Osteoblast (primary cell): ENCODE data around the gene OCA2. TPM values are rescaled to one million over a fixed set of nuclear protein-coding genes. Genes with fewer than 3 reads are reported as not detected.

Experiments
- DNase-seq: peaks from one replicate; pipeline ENCODE4 v3.0.0; 2011; ENCODE audit warnings: low spot score, mixed read lengths; ENCODE audit not compliant: insufficient read length; ENCODE audit errors: missing footprints
- H2AFZ ChIP-seq: 2 replicates; pipeline ENCODE4 v1.6.0; 2011; ENCODE audit warnings: mild to moderate bottlenecking, low read length
- H3K27ac ChIP-seq: 2 replicates; pipeline ENCODE4 v1.5.1; 2011; ENCODE audit warnings: mild to moderate bottlenecking, low read depth, low read length, moderate library complexity
- H3K27me3 ChIP-seq: 2 replicates; pipeline ENCODE4 v1.6.0; 2012; ENCODE audit warnings: mild to moderate bottlenecking, control low read depth, inconsistent platforms, low read length, moderate library complexity; ENCODE audit not compliant: insufficient read depth
- H3K36me3 ChIP-seq: 2 replicates; pipeline ENCODE4 v1.5.1; 2011; ENCODE audit warnings: mild to moderate bottlenecking, low read length, control low read depth, moderate library complexity; ENCODE audit not compliant: insufficient read depth
- H3K4me1 ChIP-seq: 2 replicates; pipeline ENCODE4 v1.5.1; 2011; ENCODE audit warnings: mild to moderate bottlenecking, low read length, control low read depth, moderate library complexity; ENCODE audit not compliant: insufficient read depth
- H3K4me2 ChIP-seq: 2 replicates; pipeline ENCODE4 v1.6.0; 2011; ENCODE audit warnings: mild to moderate bottlenecking, low read length; ENCODE audit not compliant: insufficient read depth
- H3K4me3 ChIP-seq: fragments of 200-600 bp; sonication (generic); 3 replicates; pipeline ENCODE4 v1.5.1; 2012; ENCODE audit warnings: mild to moderate bottlenecking, low read length, inconsistent platforms; ENCODE audit not compliant: insufficient read depth
- H3K79me2 ChIP-seq: 2 replicates; pipeline ENCODE4 v1.6.0; 2012; ENCODE audit warnings: mild to moderate bottlenecking, low read length, control low read depth, inconsistent platforms; ENCODE audit not compliant: insufficient read depth
- H3K9me3 ChIP-seq: 2 replicates; pipeline ENCODE4 v1.5.1; 2011; ENCODE audit warnings: low read depth, low read length, control low read depth
- H4K20me1 ChIP-seq: 2 replicates; pipeline ENCODE4 v1.6.0; 2012; ENCODE audit warnings: mild to moderate bottlenecking, low read length, control low read depth; ENCODE audit not compliant: insufficient read depth
- CTCF ChIP-seq: IDR thresholded peaks from 2 replicates; pipeline ENCODE4 v1.5.1; 2011; ENCODE audit warnings: mild to moderate bottlenecking, low read depth, low read length, moderate library complexity; ENCODE audit errors: extremely low read depth
- total RNA-seq: library from RNA; depleted of rRNA; stranded (reverse); fragments of >200 nt; gene quantifications from 2 replicates; pipeline ENCODE4 v1.2.3, GENCODE V29; 2012

OCA2 gene
- total RNA-seq, 1 donor: not detected

DNA sequence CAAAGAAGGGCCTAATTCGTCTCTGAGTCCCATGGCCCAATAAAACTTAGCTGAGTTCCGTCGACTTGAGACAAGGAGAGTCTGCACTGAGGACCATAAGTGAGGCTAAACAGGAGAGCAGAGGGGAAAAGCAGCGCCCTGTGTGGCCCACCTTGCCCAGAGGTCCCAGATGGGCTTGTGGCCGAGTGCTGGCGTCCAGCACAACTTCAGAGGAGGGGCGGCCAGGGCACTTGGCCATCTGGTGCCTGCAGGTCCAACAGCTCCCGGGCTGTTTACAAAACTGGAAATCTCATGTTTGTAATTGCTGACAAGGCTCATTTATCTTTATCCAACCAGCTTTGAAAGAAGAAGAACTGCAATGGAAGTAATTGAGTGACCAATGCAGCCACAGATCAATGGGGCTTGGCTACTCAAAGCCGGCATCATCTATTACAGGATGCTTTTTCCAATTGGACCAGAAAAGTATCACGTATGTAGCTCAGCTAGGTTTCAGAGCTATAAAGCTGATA lies 306.3 kb downstream of the OCA2 start:
- H4K20me1 ChIP-seq: no peaks in the 10 kb centered on the region
- DNase-seq: no peak
- H2AFZ ChIP-seq: no peak overlapping the region
- no peaks in the 10 kb centered on the region for H3K27me3 ChIP-seq
- no peaks in the 10 kb centered on the region for H3K79me2 ChIP-seq
- no peaks in the 10 kb centered on the region for H3K9me3 ChIP-seq
- H3K27ac ChIP-seq: no peak overlapping the region
- H3K4me2 ChIP-seq: no peak overlapping the region
- no peak overlapping the region for H3K4me3 ChIP-seq
- H3K4me1 ChIP-seq: no peaks in the 10 kb centered on the region
- TF ChIP-seq CTCF: no peak
- no peaks in the 10 kb centered on the region for H3K36me3 ChIP-seq

- Histone ChIP-seq H3K36me3 (no peaks in the 10 kb centered on the region), H3K79me2 (no peaks in the 10 kb centered on the region), H3K27me3 (no peaks in the 10 kb centered on the region), H3K4me1 (no peaks in the 10 kb centered on the region), H3K4me2 (no peak overlapping the region), H3K9me3 (no peaks in the 10 kb centered on the region), H4K20me1 (no peaks in the 10 kb centered on the region), H2AFZ (no peak overlapping the region), H3K27ac (no peak overlapping the region), H3K4me3 (no peak overlapping the region)
- no peak for TF ChIP-seq CTCF
- no peak for DNase-seq
Measured at GRCh38 chr15:27790270-27790669, 308.8 kb downstream of the OCA2 start.

DNA sequence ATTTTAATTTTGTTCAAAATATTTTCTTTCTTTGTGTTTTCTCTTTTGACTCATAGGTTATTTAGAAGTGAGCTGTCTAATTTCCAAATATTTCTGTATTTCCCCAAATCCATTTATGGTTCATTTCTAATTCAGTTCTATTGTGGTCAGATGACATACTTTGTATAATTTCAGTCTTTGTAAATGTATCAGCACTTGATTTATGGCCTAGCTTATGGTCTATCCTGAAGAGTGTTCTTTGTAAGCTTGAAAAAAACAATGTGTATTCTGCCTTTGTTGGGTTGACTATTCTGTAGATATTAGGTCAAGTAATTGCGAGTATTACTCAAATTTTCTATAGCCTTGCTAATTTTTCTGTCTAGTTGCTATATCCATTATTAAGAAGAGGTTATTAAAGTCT lies 311.2 kb downstream of the OCA2 start:
- Histone ChIP-seq H3K4me3 (no peak overlapping the region), H3K79me2 (no peaks in the 10 kb centered on the region), H4K20me1 (no peaks in the 10 kb centered on the region), H2AFZ (no peak overlapping the region), H3K4me1 (no peaks in the 10 kb centered on the region), H3K36me3 (no peaks in the 10 kb centered on the region), H3K4me2 (no peak overlapping the region), H3K9me3 (no peaks in the 10 kb centered on the region), H3K27ac (no peak overlapping the region), H3K27me3 (no peaks in the 10 kb centered on the region)
- DNase-seq: no peak
- TF ChIP-seq CTCF: no peak

- no peaks in the 10 kb centered on the region for H3K79me2 ChIP-seq
- no peaks in the 10 kb centered on the region for H3K36me3 ChIP-seq
- H3K27me3 ChIP-seq: no peaks in the 10 kb centered on the region
- DNase-seq: no peak
- no peaks in the 10 kb centered on the region for H3K4me1 ChIP-seq
- H3K9me3 ChIP-seq: no peaks in the 10 kb centered on the region
- H2AFZ ChIP-seq: no peak overlapping the region
- no peak overlapping the region for H3K27ac ChIP-seq
- no peak overlapping the region for H3K4me2 ChIP-seq
- TF ChIP-seq CTCF: no peak
- no peak overlapping the region for H3K4me3 ChIP-seq
- H4K20me1 ChIP-seq: no peaks in the 10 kb centered on the region
Measured at GRCh38 chr15:27784107-27784506, 315.0 kb downstream of the OCA2 start.
